ENCODE data around the gene TDO2.
A peak's percentile ranks its signal among the peaks of the same experiment; 100 is the strongest.

The TDO2 gene

DNA sequence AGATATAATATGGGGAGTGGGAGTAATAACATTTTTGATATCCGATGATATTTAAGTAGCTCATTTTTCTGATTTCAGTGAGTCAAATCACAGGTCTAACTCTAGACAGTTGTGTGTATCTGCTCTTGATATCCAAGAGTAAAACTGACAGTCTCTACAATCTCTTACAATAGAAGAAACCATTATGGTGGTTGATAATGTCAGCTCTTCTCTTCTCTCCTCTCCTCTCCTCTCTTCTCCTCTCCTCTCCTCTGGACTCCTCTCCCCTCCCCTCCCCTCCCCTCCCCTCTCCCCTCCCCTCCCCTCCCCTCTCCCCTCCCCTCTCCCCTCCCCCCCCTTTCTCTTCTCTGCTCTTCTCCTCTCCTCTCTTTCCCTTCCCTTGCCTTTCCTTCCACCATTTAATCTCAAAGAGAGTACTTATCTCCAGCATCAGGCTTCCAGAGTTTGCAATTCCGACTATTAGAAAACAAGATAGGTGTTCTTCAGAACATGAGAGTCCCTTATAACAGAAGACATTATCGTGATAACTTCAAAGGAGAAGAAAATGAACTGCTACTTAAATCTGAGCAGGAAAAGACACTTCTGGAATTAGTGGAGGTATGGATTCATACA lies 6.2 kb downstream of the TDO2 start:
- no peak for TF ChIP-seq EZH2phosphoT487 (IDR thresholded peaks at IDR 0.05; ENCODE audit: low read depth)
- TF ChIP-seq, protein P1, sequence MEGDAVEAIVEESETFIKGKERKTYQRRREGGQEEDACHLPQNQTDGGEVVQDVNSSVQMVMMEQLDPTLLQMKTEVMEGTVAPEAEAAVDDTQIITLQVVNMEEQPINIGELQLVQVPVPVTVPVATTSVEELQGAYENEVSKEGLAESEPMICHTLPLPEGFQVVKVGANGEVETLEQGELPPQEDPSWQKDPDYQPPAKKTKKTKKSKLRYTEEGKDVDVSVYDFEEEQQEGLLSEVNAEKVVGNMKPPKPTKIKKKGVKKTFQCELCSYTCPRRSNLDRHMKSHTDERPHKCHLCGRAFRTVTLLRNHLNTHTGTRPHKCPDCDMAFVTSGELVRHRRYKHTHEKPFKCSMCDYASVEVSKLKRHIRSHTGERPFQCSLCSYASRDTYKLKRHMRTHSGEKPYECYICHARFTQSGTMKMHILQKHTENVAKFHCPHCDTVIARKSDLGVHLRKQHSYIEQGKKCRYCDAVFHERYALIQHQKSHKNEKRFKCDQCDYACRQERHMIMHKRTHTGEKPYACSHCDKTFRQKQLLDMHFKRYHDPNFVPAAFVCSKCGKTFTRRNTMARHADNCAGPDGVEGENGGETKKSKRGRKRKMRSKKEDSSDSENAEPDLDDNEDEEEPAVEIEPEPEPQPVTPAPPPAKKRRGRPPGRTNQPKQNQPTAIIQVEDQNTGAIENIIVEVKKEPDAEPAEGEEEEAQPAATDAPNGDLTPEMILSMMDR (IDR thresholded peaks at IDR 0.05; ENCODE audit: low read depth, low read length) = no peak
- H3K36me3 ChIP-seq (replicated peaks; ENCODE audit: low read depth, low read length) = no peaks in the 10 kb centered on the region
- no peaks in the 10 kb centered on the region for H3K9me3 ChIP-seq (ENCODE audit: insufficient read depth, low read length)
- no peak overlapping the region for H2AFZ ChIP-seq (ENCODE audit: low read depth, low read length)
- no peak overlapping the region for H3K27ac ChIP-seq (ENCODE audit: low read length)
- H3K27me3 ChIP-seq (ENCODE audit: low read depth, low read length) = no peaks in the 10 kb centered on the region
- H3K4me2 ChIP-seq (ENCODE audit: low read length) = no peak overlapping the region
- no peak overlapping the region for H3K4me3 ChIP-seq (ENCODE audit: low read length)
- no peaks in the 10 kb centered on the region for H4K20me1 ChIP-seq (ENCODE audit: insufficient read depth, low read length)
- H3K9ac ChIP-seq (ENCODE audit: low read length) = no peak overlapping the region
- H3K79me2 ChIP-seq (ENCODE audit: low read length) = no peaks in the 10 kb centered on the region
- H3K4me1 ChIP-seq (ENCODE audit: low read length) = peaks cover 9% of the 10 kb centered on the region; the same call in 1 of the 2 replicates

DNA sequence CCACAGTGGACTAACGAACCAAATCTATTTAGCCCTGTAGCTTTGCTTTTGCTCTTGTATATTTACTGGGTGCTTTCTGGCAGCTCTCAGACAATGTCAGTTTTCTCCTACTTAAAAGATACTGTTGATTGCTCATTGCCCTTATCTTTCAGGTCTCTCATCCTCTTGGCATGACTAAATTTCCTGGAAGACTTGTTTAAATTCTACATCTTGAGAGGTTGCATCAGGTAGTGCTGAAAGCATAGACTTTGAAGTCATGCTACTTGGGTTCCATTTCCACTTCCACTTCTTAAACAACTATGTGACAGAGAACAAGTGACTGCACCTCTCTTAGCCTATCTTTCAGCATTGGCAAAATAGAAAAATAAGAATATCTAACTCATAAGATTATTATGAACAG lies 8.4 kb downstream of the TDO2 start:
- peaks cover 9% of the 10 kb centered on the region; the same call in 1 of the 2 replicates for H3K4me1 ChIP-seq (ENCODE audit: low read length)
- no peak overlapping the region for H3K4me3 ChIP-seq (ENCODE audit: low read length)
- TF ChIP-seq EZH2phosphoT487 (IDR thresholded peaks at IDR 0.05; ENCODE audit: low read depth) = no peak
- TF ChIP-seq, protein P1 (IDR thresholded peaks at IDR 0.05; ENCODE audit: low read depth, low read length) = no peak
- H2AFZ ChIP-seq (ENCODE audit: low read depth, low read length) = peak overlapping the region; percentile 9; the same call in 1 of the 2 replicates
- no peak overlapping the region for H3K9ac ChIP-seq (ENCODE audit: low read length)
- no peak overlapping the region for H3K27ac ChIP-seq (ENCODE audit: low read length)
- no peaks in the 10 kb centered on the region for H4K20me1 ChIP-seq (ENCODE audit: insufficient read depth, low read length)
- H3K27me3 ChIP-seq (ENCODE audit: low read depth, low read length) = no peaks in the 10 kb centered on the region
- no peaks in the 10 kb centered on the region for H3K36me3 ChIP-seq (replicated peaks; ENCODE audit: low read depth, low read length)
- H3K4me2 ChIP-seq (ENCODE audit: low read length) = no peak overlapping the region
- H3K9me3 ChIP-seq (ENCODE audit: insufficient read depth, low read length) = no peaks in the 10 kb centered on the region
- H3K79me2 ChIP-seq (ENCODE audit: low read length) = no peaks in the 10 kb centered on the region

DNA sequence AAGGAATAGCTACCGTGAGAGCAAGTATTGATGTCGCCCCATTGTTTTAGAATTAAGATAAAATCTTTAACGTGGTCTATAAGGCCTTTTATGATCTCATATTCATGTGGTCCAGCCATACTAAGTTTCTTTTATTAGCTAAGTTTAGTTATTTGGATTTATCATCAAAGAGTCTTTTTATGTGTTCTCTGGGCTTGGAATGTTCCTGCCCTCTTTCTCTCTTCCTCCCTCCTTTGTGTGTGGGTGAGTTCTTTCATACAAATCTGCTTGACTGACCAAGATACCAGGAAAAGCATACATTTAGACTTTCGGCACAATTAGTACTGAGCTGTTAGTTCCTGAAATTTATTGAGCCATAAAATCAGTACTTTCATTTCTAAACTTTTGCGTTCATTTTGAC lies 11.3 kb downstream of the TDO2 start:
- Histone ChIP-seq H3K79me2 (ENCODE audit: low read length) (no peaks in the 10 kb centered on the region), H3K4me1 (ENCODE audit: low read length) (no peaks in the 10 kb centered on the region), H3K36me3 (replicated peaks; ENCODE audit: low read depth, low read length) (no peaks in the 10 kb centered on the region), H3K4me2 (ENCODE audit: low read length) (no peak overlapping the region), H3K27ac (ENCODE audit: low read length) (no peak overlapping the region), H3K9me3 (ENCODE audit: insufficient read depth, low read length) (no peaks in the 10 kb centered on the region), H2AFZ (ENCODE audit: low read depth, low read length) (peak overlapping the region; percentile 10; the same call in 1 of the 2 replicates), H4K20me1 (ENCODE audit: insufficient read depth, low read length) (no peaks in the 10 kb centered on the region), H3K4me3 (ENCODE audit: low read length) (no peak overlapping the region), H3K27me3 (ENCODE audit: low read depth, low read length) (no peaks in the 10 kb centered on the region), H3K9ac (ENCODE audit: low read length) (no peak overlapping the region)
- no peak for TF ChIP-seq EZH2phosphoT487 (IDR thresholded peaks at IDR 0.05; ENCODE audit: low read depth)
- TF ChIP-seq, protein P1 (IDR thresholded peaks at IDR 0.05; ENCODE audit: low read depth, low read length) = no peak

DNA sequence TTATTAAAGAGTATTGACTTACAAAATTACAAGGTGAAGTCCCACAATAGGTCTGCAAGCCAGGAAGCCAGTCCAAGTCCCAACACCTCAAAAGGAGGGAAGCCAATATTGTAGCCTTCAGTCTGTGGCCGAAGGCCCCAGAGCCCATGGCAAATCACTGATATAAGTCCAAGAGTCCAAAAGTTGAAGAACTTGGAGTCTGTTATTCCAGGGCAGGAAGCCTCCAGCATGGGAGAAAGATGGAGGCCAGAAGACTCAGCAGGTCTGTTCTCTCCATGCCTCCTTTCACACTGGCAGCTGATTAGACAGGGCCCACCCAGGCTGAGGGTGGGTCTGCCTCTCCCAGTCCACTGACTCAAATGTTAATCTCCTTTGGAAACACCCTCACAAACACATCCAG lies 18.1 kb downstream of the TDO2 start:
- no peak overlapping the region for H3K4me2 ChIP-seq (ENCODE audit: low read length)
- H3K36me3 ChIP-seq (replicated peaks; ENCODE audit: low read depth, low read length) = no peaks in the 10 kb centered on the region
- H3K27me3 ChIP-seq (ENCODE audit: low read depth, low read length) = no peaks in the 10 kb centered on the region
- H3K4me1 ChIP-seq (ENCODE audit: low read length) = no peaks in the 10 kb centered on the region
- no peak overlapping the region for H3K9ac ChIP-seq (ENCODE audit: low read length)
- no peaks in the 10 kb centered on the region for H3K79me2 ChIP-seq (ENCODE audit: low read length)
- no peak for TF ChIP-seq EZH2phosphoT487 (IDR thresholded peaks at IDR 0.05; ENCODE audit: low read depth)
- TF ChIP-seq, protein P1 (IDR thresholded peaks at IDR 0.05; ENCODE audit: low read depth, low read length) = no peak
- no peaks in the 10 kb centered on the region for H4K20me1 ChIP-seq (ENCODE audit: insufficient read depth, low read length)
- H3K4me3 ChIP-seq (ENCODE audit: low read length) = no peak overlapping the region
- no peak overlapping the region for H2AFZ ChIP-seq (ENCODE audit: low read depth, low read length)
- 0 out of 2 replicates have a peak, but pooled peaks cover 2% of the 10 kb centered on the region for H3K9me3 ChIP-seq (ENCODE audit: insufficient read depth, low read length)
- no peak overlapping the region for H3K27ac ChIP-seq (ENCODE audit: low read length)
